ENCODE results near the gene GFRA1.
"Not testable (repeated sequence)": the region's sequence is repeated elsewhere in the genome, so short reads cannot be mapped to it uniquely, and the experiment has no call there.

Gene GFRA1

GRCh38 chr10:116195039-116195438 is 78.0 kb downstream of the GFRA1 start:
- DNase-seq = no peak

- DNase-seq = no peak
Observed at GRCh38 chr10:116194061-116194460, 78.9 kb downstream of the GFRA1 start.

GRCh38 chr10:116190883-116191282 is 82.1 kb downstream of the GFRA1 start:
- no peak for DNase-seq

GRCh38 chr10:116186273-116186672 is 86.7 kb downstream of the GFRA1 start:
- no peak for DNase-seq

- no peak for DNase-seq
Observed at GRCh38 chr10:116185199-116185867, 87.7 kb downstream of the GFRA1 start.

- no peak for DNase-seq
Observed at GRCh38 chr10:116184512-116184794, 88.6 kb downstream of the GFRA1 start.

GRCh38 chr10:116183733-116184511 is 89.1 kb downstream of the GFRA1 start:
- no peak for DNase-seq

- DNase-seq = no peak
Observed at GRCh38 chr10:116182426-116182825, 90.6 kb downstream of the GFRA1 start.

GRCh38 chr10:116178086-116178605 is 94.9 kb downstream of the GFRA1 start:
- no peak for DNase-seq

GRCh38 chr10:116175231-116175630 is 97.8 kb downstream of the GFRA1 start:
- no peak for DNase-seq

- no peak for DNase-seq
Observed at GRCh38 chr10:116171505-116171904, 101.5 kb downstream of the GFRA1 start.

- DNase-seq = no peak
Observed at GRCh38 chr10:116170815-116171250, 102.2 kb downstream of the GFRA1 start.

GRCh38 chr10:116169782-116170445 is 103.1 kb downstream of the GFRA1 start:
- DNase-seq = no peak

GRCh38 chr10:116168745-116169144 is 104.3 kb downstream of the GFRA1 start:
- no peak for DNase-seq

GRCh38 chr10:116168329-116168728 is 104.7 kb downstream of the GFRA1 start:
- DNase-seq = no peak

- DNase-seq = not testable (repeated sequence)
Observed at GRCh38 chr10:116165941-116166340, 107.1 kb downstream of the GFRA1 start.

- DNase-seq = no peak
Observed at GRCh38 chr10:116164291-116164690, 108.7 kb downstream of the GFRA1 start.

GRCh38 chr10:116163333-116164131 is 109.5 kb downstream of the GFRA1 start:
- DNase-seq = no peak

GRCh38 chr10:116162851-116163250 is 110.2 kb downstream of the GFRA1 start:
- DNase-seq = no peak

- no peak for DNase-seq
Observed at GRCh38 chr10:116160271-116160670, 112.7 kb downstream of the GFRA1 start.

GRCh38 chr10:116159197-116159596 is 113.8 kb downstream of the GFRA1 start:
- no peak for DNase-seq

GRCh38 chr10:116158036-116158435 is 115.0 kb downstream of the GFRA1 start:
- DNase-seq = no peak

GRCh38 chr10:116157485-116157884 is 115.5 kb downstream of the GFRA1 start:
- DNase-seq = no peak

All from GOT3 (cell line).